HG03439 (cell line): Measurements from ENCODE around the gene DELE1.
"Not testable (repeated sequence)": the region's sequence is repeated elsewhere in the genome, so short reads cannot be mapped to it uniquely, and the experiment has no call there.

ENCODE experiments used
- ATAC-seq: cut with Tn5 transposase; IDR thresholded peaks from one replicate; pipeline ENCODE4 v1.9.1; 2021; ENCODE audit warnings: mild to moderate bottlenecking, moderate library complexity; ENCODE audit not compliant: unreplicated experiment

The DELE1 gene

DNA sequence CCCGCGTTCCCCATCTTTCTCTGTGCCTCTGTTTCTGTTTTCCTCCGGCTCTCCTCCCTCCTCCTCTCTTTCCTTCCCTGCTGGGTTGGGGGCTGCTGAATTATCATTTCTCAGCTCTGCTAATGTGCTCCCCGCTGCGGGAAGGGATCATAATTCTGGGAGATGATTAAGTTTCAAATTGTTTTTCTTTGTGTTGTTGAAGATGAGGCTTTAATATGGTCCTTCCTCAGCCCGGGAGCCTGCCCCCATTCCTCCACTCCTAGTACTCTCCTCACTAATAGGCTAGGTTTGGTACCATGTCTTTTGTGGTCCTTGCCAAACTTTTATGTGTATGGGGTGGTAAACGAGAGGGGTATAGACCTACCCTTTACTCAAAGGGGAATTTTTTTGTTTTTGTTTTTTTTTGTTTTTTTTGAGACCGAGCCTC lies 39.8 kb upstream of the DELE1 start:
- ATAC-seq: no peak

DNA sequence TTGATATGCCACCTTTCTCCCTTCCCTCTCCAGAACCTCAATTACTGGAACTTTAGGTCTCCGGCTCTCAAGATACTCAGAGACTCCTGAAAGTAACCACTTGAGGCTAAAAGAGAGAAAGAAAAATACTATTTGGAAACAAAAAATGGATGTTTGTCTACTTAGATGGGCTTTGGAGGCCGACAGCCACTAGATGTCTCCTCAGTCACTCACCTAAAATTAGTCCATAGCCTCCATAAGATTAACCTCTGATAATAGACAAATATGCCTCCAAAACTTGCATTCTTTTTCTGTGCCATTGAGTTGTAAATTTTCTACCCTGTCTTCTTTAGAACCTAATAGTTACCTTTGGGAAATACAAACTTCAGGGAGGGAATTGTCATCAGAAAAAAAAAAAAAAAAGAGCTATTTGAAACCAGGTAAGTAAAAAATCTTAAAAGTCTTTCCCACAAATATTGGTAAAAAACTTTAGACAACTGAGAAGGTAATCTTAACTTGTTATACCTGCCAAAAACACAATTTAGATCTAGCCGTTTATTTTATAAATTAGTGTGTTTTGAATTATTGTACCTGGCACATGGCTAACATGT lies 34.3 kb upstream of the DELE1 start:
- no peak for ATAC-seq

DNA sequence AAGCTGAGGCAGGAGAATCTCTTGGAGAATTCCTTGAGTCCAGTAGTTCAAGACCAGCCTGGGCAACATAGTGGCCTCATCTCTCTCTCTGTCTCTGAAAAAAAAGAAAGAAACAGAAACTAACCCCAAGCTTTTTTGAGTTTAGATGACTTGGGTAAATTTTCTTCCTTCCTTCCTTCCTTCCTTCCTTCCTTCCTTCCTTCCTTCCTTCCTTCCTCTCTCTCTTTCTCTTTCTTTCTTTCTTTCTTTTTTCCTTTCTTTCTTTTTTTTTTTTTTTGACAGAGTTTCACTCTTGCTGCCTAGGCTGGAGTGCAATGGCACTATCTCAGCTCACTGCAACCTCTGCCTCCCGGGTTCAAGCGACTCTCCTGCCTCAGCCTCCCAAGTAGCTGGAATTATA lies 33.2 kb upstream of the DELE1 start:
- ATAC-seq: not testable (repeated sequence)

DNA sequence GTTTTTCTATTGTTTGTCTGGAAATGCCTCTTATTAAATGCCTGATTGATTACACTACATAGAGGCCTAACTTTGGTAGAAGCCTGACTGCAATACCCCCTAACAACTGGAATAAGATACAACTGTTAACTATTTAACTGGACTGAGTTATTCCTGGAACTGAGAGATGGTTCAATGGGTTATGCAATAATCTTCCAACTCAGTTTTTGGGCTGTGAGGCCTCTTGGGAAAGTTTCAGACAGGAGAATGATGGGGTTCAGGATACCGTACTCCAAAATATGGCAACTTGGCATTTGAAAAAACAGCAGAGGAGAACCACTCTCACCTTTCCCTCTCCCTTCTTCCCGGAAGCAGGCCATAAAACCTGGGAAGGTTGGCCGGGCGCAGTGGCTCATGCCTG lies 26.2 kb upstream of the DELE1 start:
- ATAC-seq: no peak

DNA sequence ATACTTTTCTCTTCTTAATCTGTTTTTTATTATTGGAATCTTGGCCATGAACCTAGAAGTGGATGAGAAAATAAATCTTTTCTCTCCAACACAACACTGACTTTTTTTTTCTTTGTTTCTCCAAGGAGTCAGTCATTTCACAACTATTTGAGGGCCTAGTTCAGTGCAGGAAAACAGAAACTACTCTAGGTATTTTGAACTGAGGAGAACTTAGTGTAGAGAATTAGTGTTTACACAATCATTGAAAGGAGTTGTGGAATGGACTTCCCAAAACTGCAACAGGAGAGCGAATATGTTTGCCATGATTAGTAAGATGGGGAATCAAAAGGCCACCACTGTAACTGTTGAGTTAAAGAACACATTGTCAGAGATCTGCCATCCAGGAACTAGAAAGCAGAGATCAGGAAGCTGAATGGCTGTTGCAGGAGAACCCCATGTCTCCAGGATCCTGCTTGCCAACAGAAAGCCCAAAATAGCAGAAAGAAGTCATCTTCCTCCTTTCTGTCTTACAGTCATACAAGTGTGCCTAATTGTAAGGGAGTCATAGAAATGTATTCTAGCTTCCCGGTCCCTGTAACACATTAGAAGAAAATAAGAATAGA lies 25.1 kb upstream of the DELE1 start:
- no peak for ATAC-seq

DNA sequence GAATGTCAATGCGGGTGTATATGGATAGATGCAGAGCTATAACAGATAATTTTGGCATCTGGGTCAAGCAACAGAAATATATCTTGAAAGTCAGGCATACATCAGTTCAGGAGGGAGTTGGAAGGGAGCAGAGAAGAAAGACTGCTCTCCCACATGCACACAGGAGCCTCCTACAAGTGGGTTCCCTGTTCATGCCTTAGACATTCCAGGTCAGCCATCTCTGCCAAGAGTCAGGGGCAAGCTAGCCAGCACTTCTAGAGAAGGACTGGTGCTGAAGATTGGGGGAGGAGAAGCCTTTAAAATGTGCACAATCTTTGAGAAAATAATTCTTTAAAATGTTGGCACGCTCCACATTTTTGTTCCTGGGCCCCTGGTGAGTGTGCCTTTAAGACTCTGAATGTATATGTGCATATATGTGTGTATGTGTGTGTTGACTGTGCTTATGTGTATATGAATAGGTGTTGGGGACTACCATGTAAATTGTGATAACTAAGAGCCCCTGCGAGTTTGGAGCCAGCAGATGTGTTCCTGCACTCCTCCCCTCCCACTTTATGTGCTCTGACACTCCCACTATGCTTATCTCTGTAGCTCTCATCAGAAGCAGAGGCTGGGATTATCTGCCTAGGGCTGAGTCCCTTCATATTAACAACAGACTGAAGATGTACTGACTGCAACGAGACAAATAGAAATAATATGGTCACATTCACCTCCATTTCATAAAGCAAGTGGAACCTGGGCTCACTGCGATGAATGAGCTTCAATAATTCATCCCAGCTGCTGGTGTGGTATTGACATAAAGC lies 21.5 kb upstream of the DELE1 start:
- ATAC-seq: no peak

DNA sequence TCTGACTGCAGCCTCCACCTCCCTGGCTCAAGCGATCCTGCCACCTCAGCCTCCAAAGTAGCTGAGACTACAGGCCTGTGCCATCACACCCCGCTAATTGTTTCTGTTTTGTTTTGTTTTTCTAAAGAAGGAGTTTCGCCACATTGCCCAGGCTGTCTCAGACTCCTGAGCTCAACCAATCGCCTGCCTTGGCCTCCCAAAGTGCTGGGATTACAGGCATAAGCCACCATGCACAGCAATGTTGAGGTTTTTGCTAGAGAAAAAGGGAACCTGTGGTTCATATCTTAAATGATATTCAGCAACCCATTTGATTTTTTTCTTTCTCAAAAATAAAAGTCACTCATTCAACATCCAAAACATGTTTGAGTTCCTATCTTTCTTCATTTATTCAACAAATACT lies 20.4 kb upstream of the DELE1 start:
- no peak for ATAC-seq

DNA sequence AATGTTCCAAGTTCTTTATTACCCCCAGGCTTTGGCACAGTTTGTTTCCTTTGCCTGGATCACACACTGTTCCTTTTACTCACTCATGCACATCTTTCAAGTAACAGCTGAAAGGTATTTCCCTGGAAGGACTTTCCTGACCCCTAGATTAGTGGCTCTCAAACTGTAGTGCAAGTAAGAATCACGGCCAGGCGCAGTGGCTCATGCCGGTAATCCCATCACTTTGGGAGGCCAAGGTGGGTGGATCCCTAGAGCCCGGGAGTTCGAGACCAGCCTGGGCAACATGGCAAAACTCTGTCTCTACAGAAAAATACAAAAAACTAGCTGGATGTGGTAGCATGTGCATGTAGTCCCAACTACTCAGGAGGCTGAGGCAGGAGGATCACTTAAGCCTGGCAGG lies 19.1 kb upstream of the DELE1 start:
- ATAC-seq: no peak

DNA sequence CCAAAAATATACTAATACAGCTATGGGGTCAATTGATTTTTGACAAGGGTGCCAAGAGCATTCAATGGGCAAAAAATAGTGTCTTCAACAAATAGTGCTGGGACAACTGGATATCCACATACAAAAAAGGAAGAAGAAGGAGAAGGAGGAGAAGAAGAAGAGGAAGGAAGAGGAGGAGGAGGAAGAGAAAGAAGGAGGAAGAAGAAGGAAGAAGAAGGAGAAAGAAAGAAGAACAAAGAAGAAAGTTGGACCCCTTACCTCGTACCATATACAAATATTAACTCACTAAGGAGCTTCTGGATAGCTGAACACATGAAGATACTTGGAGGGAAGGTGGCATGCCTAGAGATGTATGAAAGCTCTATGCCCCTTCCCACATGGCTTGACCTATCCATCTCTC lies 17.2 kb upstream of the DELE1 start:
- ATAC-seq: no peak

DNA sequence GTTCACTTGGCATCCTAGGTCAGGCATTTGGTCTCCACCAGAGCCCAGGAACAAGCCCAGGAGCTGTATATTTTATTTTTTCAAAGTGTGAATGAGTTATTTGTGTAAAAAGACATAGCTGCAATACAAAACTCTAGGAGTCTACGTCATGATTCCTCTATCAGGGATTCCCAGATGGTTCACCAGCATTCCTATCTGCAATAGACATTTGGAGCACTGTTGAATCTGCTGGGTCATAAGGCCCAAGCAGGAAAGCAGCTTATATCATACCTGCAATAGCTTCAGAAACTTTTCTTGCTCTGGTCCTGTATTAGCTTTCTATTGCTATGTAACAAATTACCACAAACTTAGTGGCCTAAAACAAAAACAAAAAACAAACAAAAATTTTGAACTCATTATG lies 16.7 kb upstream of the DELE1 start:
- ATAC-seq: no peak

DNA sequence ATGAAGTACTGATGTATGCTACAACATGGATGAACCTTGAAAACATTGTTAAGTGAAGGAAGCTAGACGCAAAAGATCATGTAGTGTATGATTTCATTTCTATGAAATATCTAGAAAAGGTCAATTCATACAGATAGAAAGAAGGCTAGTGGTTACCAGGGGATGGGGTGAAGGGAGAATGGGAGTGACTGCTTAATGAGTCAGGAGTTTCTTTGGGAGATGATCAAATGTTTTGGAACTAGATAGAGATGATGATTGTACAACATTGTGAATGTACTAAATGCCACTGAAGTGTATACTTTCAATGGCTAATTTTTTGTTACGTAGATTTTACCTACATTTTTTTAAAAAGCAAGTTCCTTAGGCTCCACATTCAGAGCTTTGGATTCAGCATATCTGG lies 14.9 kb upstream of the DELE1 start:
- ATAC-seq: no peak

DNA sequence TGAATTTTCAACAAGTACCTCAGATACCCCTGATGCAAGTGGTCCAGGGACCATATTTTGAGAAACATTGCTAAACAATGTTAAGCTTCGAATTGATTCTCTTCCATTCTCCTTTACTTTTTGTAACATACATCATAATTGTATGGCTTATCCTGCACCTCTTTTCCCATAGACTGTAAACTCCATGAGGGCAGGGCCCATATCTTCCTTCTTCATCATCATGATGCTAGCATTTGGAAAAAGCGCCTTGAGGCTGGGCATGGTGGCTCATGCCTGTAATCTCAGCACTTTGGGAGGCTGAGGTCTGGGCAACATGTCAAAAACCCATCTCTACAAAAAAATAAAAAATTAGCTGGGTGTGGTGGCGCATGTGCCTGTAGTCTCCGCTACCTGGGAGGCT lies 14.5 kb upstream of the DELE1 start:
- ATAC-seq: no peak

DNA sequence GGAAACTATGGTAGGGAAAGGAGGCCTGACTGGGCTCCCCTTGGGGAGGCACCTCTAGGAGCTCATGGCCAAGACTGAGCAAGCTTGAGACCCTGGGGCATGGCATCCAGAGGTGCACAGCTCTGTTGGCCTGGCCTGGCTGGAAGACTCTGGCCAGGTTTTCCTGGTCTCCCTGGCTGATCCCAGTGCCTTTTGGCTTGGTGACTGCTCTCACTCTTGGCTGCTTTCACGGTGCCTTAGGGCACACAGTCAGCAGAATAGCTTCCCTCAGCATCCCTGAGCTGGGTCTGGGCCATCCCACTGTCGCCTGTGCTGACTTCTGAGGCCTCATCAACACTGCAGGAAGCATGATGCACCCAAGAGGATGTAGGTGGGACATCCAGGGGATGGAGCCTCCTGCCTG lies 13.4 kb upstream of the DELE1 start:
- ATAC-seq: no peak

DNA sequence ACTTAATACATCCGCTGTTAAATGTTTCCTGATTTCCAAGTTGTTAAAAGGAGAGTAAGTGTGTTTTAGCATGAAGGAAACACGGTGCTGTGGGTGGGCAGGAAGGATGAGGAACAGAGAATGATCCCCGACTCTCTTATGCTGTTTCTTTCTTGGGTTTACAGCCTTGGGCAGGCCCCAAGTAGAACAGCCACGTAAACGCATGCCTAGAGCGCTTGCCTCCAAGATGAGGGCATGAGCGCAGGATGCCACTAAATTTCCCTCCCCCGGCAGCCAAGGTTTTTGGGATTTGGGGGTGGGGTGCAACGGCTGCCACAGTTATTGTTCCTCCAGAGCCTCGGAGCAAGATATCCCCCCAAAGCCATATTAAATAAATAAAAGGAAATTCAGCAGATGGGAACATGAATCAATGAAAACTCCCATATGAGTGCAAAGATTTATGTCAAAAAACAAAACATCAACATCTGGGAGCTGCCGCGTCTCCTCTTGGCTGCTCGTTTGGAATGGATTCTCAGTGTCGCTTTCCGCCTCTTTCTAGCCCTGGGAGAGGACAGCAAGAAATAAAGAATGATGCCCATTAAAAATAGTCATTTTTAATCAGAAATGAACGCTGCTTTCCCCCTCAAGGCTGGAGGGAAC lies 10.0 kb upstream of the DELE1 start:
- no peak for ATAC-seq

DNA sequence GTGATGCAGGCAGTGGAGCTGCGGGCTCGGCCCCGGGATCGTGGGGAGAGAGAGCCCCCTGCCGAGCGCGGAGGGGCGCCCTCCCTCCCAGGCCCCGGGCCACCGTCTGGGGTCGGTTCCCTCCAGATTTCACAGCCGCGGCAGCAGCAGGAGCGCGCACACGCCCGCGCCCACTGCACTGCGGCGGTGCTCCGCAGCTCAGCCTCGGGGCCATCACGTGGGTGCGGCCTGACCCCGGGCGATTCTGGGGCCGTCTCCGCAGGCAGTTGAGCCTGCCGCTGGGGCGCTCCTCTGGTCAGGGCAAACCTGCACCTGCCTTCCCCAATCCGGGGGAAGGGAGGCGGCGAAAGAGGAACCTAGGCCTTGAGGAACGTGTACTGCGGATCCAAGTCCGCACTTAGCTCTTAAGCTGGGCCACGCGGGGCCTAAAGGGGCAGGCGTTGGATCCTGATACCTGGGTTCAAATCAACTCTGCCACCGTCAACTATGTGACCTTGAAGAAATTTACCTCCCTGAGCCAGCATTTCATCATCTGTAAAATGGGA lies 9.4 kb upstream of the DELE1 start:
- ATAC-seq: peak; percentile 66

DNA sequence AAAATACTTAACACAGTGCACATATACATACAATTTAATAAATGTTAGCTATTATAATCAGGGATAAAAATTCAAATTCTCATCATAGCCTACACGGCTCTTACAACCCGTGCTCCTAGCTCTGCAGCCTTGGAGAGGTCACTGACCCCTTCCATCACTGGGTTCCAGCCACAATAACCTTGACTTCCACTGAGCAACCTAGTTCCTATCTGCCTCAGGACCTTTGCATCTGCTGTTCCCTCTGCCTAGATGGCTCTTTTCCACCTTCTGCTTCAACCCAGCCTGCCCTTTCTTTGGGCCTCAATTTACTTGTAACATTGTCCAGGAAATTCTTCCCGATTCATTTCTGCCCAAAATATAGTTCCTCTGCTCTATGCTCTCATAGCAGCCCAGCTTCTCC lies 8.9 kb upstream of the DELE1 start:
- ATAC-seq: no peak

DNA sequence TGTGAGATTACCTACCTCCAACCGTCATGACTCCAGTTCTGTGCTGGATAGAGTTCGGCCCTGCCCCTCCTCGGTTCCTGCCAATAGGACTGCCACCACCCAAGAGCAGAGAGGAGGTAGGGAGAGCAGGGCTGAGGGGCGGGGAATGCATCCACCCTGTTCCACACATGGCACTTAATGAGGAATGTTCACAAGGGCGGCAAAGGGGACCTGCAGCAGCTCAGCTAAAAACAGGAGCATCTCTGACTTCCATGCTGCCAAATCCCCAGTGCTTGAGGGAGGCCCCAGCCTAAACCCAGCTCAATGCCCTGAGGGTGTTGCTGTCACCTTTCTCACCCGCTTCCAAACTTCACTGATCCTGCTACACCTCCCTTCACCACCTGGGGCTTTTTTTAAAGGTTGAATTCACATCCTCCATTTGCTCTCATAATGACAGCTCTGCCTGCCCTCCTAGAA lies 7.8 kb upstream of the DELE1 start:
- ATAC-seq: no peak

DNA sequence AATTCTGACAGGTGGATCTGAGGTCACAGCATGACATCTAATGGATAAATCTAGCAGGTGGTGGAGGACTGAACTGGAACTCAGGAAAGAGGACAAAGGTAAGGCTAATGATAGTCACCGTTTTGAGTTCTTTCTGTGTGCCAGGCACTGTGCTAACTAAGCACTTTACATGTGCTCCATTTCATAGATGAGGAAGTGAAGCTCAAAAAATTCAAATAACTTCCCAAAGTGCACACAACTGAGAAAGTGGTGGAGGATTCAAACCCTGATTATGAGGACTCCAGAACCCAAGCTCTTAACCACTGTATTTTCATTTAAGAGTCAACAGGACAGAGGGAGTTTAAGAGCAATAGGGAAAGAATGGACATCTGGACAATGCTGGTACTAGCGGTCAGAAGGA lies 7.1 kb upstream of the DELE1 start:
- ATAC-seq: no peak

DNA sequence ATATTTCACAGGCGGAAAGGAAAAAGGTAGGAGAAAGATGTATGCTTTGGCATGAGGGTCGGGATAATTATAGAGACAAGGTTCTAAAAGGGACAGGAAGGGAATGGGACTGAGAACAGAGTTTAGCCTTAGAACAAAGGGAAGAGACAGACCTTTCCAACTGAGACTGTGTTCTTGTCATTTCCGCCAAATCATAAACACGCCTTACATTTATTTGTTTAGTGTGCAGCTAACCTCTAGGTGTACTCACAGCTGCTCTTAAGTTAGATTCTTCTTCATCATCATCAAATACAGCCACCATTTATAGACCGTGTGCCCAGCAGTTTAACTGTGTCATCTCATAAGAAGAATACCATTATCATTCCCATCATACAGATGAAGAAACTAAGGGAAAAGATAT lies 5.9 kb upstream of the DELE1 start:
- no peak for ATAC-seq

DNA sequence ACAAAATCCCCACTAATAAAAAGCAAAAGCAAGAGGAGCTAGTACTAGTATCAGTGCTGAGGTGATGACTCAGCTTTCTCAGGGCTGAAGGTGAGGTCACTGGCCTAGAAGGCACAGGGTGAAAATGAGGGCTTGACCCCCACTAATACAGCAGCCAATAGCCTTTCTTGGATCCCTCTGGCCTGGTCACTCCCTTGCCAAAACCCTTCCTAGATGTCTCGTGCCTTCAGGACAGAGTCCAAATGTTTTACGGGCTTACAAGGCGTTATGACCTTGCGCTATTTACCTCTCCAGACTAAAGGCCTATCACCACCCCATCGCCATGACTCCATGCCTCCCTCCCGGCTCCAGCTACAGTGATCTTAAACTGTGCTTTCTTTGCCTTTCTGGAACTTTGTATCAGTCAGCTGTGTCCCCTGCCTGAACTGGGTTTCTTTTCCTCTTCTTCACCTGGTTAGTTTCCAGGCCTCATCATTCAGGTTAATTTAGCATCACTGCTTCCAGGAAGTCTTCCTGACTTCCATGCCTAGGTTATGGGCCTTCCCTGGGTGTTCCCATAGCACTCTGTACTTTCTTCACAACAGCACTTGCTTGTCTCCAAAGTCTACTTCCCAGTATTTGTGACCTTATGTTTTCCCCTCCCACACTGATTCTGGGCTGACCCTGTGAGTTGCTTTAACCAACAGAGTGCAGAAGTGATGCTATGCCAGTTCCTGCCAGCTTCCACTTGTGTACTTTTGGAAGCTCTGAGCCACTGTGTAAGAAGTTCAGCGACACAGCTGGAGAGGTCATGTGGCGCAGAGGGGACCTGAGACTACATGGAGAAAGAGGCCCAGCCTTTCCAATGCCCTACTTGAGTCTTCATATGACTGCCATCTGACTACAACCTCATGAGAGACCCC lies 4.2 kb upstream of the DELE1 start:
- no peak for ATAC-seq

DNA sequence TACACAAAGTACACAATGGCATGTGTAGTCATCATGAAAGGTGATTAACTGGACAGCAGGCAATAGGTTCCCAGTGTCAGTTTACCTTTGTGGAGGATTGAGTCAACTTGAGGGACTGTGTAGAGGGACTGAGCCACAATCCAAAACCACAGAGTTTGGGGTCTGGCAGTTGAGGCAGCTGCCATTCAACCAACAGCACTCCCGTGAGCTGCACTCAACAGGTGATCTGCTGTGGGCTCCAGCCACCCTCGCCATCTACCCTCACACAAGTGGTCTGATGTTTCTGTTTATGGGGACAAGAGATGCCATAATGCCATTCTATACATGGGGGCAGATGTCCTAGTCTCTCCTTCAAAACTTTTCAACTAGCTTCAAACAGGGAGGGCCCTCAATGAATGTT lies 2.9 kb upstream of the DELE1 start:
- ATAC-seq: no peak
